HepG2 (cell line): Measurements from ENCODE around the gene GPR83. TPM values are rescaled to one million over a fixed set of nuclear protein-coding genes. Genes with fewer than 3 reads are reported as not detected.

Experiments
- ATAC-seq: fragments of 200-7000 bp; cut with Tn5 transposase; 3 replicates; pipeline ENCODE4 v1.9.1; 2020; ENCODE audit warnings: mild to moderate bottlenecking, moderate library complexity
- Bru-seq: library from RNA; stranded (reverse); fragments of 400-500 nt; gene quantifications from one replicate; lab custom pipeline; 2021; lab: Mats Ljungman, UMichigan
- BruChase-seq, 2 experiments: library from RNA; stranded (reverse); fragments of 400-500 nt; gene quantifications; one replicate each; lab custom pipeline; 2021; lab: Mats Ljungman, UMichigan
- BruUV-seq: library from RNA; stranded (reverse); fragments of 400-500 nt; replicated peaks from 2 replicates; lab custom pipeline; 2021; lab: Mats Ljungman, UMichigan
- CTCF ChIA-PET: fragments of 300-600 bp; formaldehyde crosslinking; extraction: SDS; loops from one replicate; lab custom pipeline; 2021; ENCODE audit warnings: low total read pairs, inconsistent platforms, low intra/inter-chr PET ratio; lab: Yijun Ruan, JAX
- POLR2A ChIA-PET: fragments of 350-600 bp; sonication (Branson Sonifier 250); formaldehyde crosslinking; loops from one replicate; lab custom pipeline; 2020; ENCODE audit warnings: antibody characterized with exemption, inconsistent platforms; lab: Yijun Ruan, JAX
- DNase-seq: peaks from one replicate; pipeline ENCODE4 v3.0.0-alpha.2; 2015; ENCODE audit warnings: low spot score
- FAIRE-seq: peaks from 3 replicates; lab custom pipeline; 2011; peaks lifted over from hg19 to GRCh38; lab: Jason Lieb, UNC
- H2AFZ ChIP-seq: one replicate; pipeline ENCODE4 v1.6.1; 2011; ENCODE audit warnings: low read length, inconsistent platforms
- H3K27ac ChIP-seq: fragments of 300-600 bp; 3 replicates; pipeline ENCODE4 v1.8.0; 2011; ENCODE audit warnings: mixed run types, mild to moderate bottlenecking, mixed read lengths, low read length, inconsistent platforms; ENCODE audit not compliant: insufficient read depth; ENCODE audit errors: extremely low read length
- H3K27me3 ChIP-seq, 2 experiments: fragments of 200-600 bp in 1 of 2; 2 replicates in 1 of 2; 3 replicates in 1 of 2; pipeline versions ENCODE4 v1.6.0 to v1.8.0; 2011; ENCODE audit warnings: low read length in 2 of 2, mild to moderate bottlenecking in 2 of 2, moderate library complexity in 2 of 2, inconsistent platforms in 1 of 2; ENCODE audit not compliant: insufficient read depth in 2 of 2, control insufficient read depth in 1 of 2
- H3K36me3 ChIP-seq, 2 experiments: fragments of 200-600 bp in 1 of 2; replicated peaks in 1 of 2; 2 replicates in 1 of 2; 3 replicates in 1 of 2; pipeline versions ENCODE4 v1.5.1 to v1.8.0; 2011; ENCODE audit warnings: low read length in 2 of 2, inconsistent platforms in 1 of 2; ENCODE audit not compliant: insufficient read depth in 2 of 2, control insufficient read depth in 1 of 2
- H3K4me1 ChIP-seq: 2 replicates; pipeline ENCODE4 v1.5.1; 2012; ENCODE audit warnings: low read length, inconsistent platforms; ENCODE audit not compliant: insufficient read depth
- H3K4me2 ChIP-seq: 2 replicates; pipeline ENCODE4 v1.6.0; 2011; ENCODE audit warnings: low read depth, low read length, inconsistent platforms
- H3K4me3 ChIP-seq, 3 experiments: fragments of 200-600 bp in 1 of 3; sonication (generic), shearing (Covaris generic) in 1 of 3; replicated peaks in 1 of 3; 2 replicates each; pipeline ENCODE4 v1.5.1; 2011 to 2016; ENCODE audit warnings: low read length in 3 of 3, inconsistent platforms in 2 of 3, low read depth in 2 of 3, mild to moderate bottlenecking in 2 of 3, control low read depth in 1 of 3, mixed read lengths in 1 of 3; ENCODE audit not compliant: insufficient read depth in 1 of 3
- H3K79me2 ChIP-seq: one replicate; pipeline ENCODE4 v1.6.1; 2011; ENCODE audit warnings: low read length, inconsistent platforms; ENCODE audit not compliant: insufficient read depth
- H3K9ac ChIP-seq: 2 replicates; pipeline ENCODE4 v1.6.0; 2011; ENCODE audit warnings: mild to moderate bottlenecking, low read depth, low read length, inconsistent platforms; ENCODE audit not compliant: insufficient read depth
- H3K9me3 ChIP-seq: 2 replicates; pipeline ENCODE4 v1.5.1; 2012; ENCODE audit warnings: mild to moderate bottlenecking, low read length
- H4K20me1 ChIP-seq: 2 replicates; pipeline ENCODE4 v1.6.0; 2011; ENCODE audit warnings: inconsistent platforms, mild to moderate bottlenecking, low read length, moderate library complexity; ENCODE audit not compliant: insufficient read depth
- AHDC1 ChIP-seq: sonication (generic); formaldehyde crosslinking; IDR thresholded peaks from 2 replicates; pipeline ENCODE4 v1.5.1; 2020; ENCODE audit warnings: mild to moderate bottlenecking, missing genetic modification reagents, borderline replicate concordance
- ATF1 ChIP-seq: IDR thresholded peaks from 2 replicates; pipeline ENCODE4 v1.6.1; 2016; ENCODE audit warnings: mild to moderate bottlenecking, control low read depth
- CC2D1A ChIP-seq: sonication (generic); formaldehyde crosslinking; IDR thresholded peaks from 2 replicates; pipeline ENCODE4 v1.8.1; 2023; ENCODE audit warnings: mild to moderate bottlenecking, missing genetic modification reagents
- CSRNP1 ChIP-seq: sonication (generic); formaldehyde crosslinking; IDR thresholded peaks from 2 replicates; pipeline ENCODE4 v1.8.1; 2023; ENCODE audit warnings: mild to moderate bottlenecking, missing genetic modification reagents
- ERF ChIP-seq: IDR thresholded peaks from 2 replicates; pipeline ENCODE4 v1.6.1; 2018; ENCODE audit warnings: missing biosample characterization, missing genetic modification reagents
- ETV5 ChIP-seq: IDR thresholded peaks from 2 replicates; pipeline ENCODE4 v1.6.1; 2018; ENCODE audit warnings: missing biosample characterization, missing genetic modification reagents, inconsistent platforms, borderline replicate concordance
- KDM5B ChIP-seq: sonication (generic); formaldehyde crosslinking; IDR thresholded peaks from 2 replicates; pipeline ENCODE4 v1.4.0; 2020; ENCODE audit warnings: missing genetic modification reagents, mild to moderate bottlenecking, borderline replicate concordance
- NBN ChIP-seq: fragments of 450-650 bp; conservative IDR thresholded peaks from 2 replicates; pipeline ENCODE4 v1.6.1; 2017
- ONECUT2 ChIP-seq: sonication (generic); formaldehyde crosslinking; IDR thresholded peaks from 2 replicates; pipeline ENCODE4 v1.4.0; 2020; ENCODE audit warnings: missing genetic modification reagents
- ZFY ChIP-seq: sonication (generic); formaldehyde crosslinking; IDR thresholded peaks from 2 replicates; pipeline ENCODE4 v1.4.0; 2020; ENCODE audit warnings: missing genetic modification reagents
- WGBS: methylation state at CpG from one replicate; pipeline ENCODE4 v1.1.6; 2017; ENCODE audit warnings: low lambda C conversion rate; 5-methylcytosine and 5-hydroxymethylcytosine counted together
- in situ Hi-C: cut with HindIII; loops from 2 replicates; pipeline ENCODE4 v1.10.0; 2017; ENCODE audit warnings: low pct_unique_long_range_greater_than_20kb; ENCODE audit not compliant: extremely low pct_ligation_motif_present
- intact Hi-C: fragments of 100-400 bp; cut with micrococcal nuclease; formaldehyde crosslinking; loops from one replicate; pipeline ENCODE4 v1.10.0; 2022; ENCODE audit not compliant: unreplicated experiment
- long read RNA-seq, 2 experiments: library from RNA in 1 of 2; library from polyadenylated mRNA in 1 of 2; stranded (forward) in 1 of 2; unstranded in 1 of 2; transcript quantifications; one replicate each; pipeline ENCODE4 v2.0.0, GENCODE V29; 2019 to 2022
- polyA minus RNA-seq, 3 experiments: library from RNA; depleted of rRNA, polyadenylated mRNA; stranded (reverse); fragments of >200 nt; gene quantifications; 2 replicates each; pipeline ENCODE4 v1.2.3, GENCODE V29; 2011; ENCODE audit warnings: low replicate concordance in 1 of 3
- polyA plus RNA-seq, 8 experiments: library from polyadenylated mRNA; depleted of rRNA in 3 of 8; stranded (reverse) in 7 of 8; unstranded in 1 of 8; fragments of >200 nt; fragmentation: Illumina TruSeq in 4 of 8; extraction: Trizol in 4 of 8; gene quantifications; 2 replicates each; pipeline versions ENCODE4 v1.2.1 to v1.2.3, GENCODE V29; 2011 to 2016; ENCODE audit warnings: low read depth in 4 of 8, missing spikeins in 1 of 8, mixed read lengths in 1 of 8; ENCODE audit not compliant: insufficient read depth in 1 of 8
- total RNA-seq, 5 experiments: library from RNA; depleted of rRNA; stranded (reverse); fragments of >200 nt; fragmentation: Illumina TruSeq; extraction: Trizol; gene quantifications; 2 replicates each; pipeline ENCODE4 v1.2.3, GENCODE V29; 2016; ENCODE audit warnings: low read depth in 1 of 5

The GPR83 gene
- 0.04 and 0.10 TPM in 2 replicates for total RNA-seq (2016; rRNA removed; fragmentation: Illumina TruSeq; extraction: Trizol)
- not detected in 2 replicates for total RNA-seq (2016; cell fraction: cytosol; rRNA removed; fragmentation: Illumina TruSeq; extraction: Trizol; ENCODE audit: low read depth)
- total RNA-seq (2016; cell fraction: insoluble cytoplasmic fraction; rRNA removed; fragmentation: Illumina TruSeq; extraction: Trizol): 0.04 TPM in 1 of 2 replicates, not detected in the other
- 0.06 TPM in 1 of 2 replicates, not detected in the other for total RNA-seq (2016; cell fraction: membrane; rRNA removed; fragmentation: Illumina TruSeq; extraction: Trizol)
- not detected in 2 replicates for total RNA-seq (2016; cell fraction: nucleus; rRNA removed; fragmentation: Illumina TruSeq; extraction: Trizol)
- polyA plus RNA-seq (2011; rRNA removed): 0.11 and 0.26 TPM in 2 replicates
- 0.13 and 0.22 TPM in 2 replicates for polyA plus RNA-seq (2011; cell fraction: cytosol; rRNA removed)
- polyA plus RNA-seq (2011; cell fraction: nucleus; rRNA removed): 0.13 and 0.40 TPM in 2 replicates
- 0.04 and 0.33 TPM in 2 replicates for polyA plus RNA-seq (2012)
- polyA plus RNA-seq (2016; cell fraction: cytosol; fragmentation: Illumina TruSeq; extraction: Trizol; ENCODE audit: low read depth): not detected in 2 replicates
- 0.08 TPM in 1 of 2 replicates, not detected in the other for polyA plus RNA-seq (2016; cell fraction: insoluble cytoplasmic fraction; fragmentation: Illumina TruSeq; extraction: Trizol; ENCODE audit: low read depth)
- polyA plus RNA-seq (2016; cell fraction: membrane; fragmentation: Illumina TruSeq; extraction: Trizol; ENCODE audit: low read depth): not detected in 2 replicates
- polyA plus RNA-seq (2016; cell fraction: nucleus; fragmentation: Illumina TruSeq; extraction: Trizol; ENCODE audit: insufficient read depth, low read depth): 0.24 and 0.26 TPM in 2 replicates
- 0.48 and 0.98 TPM in 2 replicates for polyA minus RNA-seq (2011; rRNA and poly(A)+ RNA removed; ENCODE audit: low replicate concordance)
- polyA minus RNA-seq (2011; cell fraction: cytosol; rRNA and poly(A)+ RNA removed): 0.30 TPM in 1 of 2 replicates, not detected in the other
- polyA minus RNA-seq (2011; cell fraction: nucleus; rRNA and poly(A)+ RNA removed): 0.26 and 0.50 TPM in 2 replicates
- Bru-seq, nascent RNA: percentile 21 among the genes with signal in this experiment
- BruChase-seq, experiment 1, labeled RNA remaining after a 6-hour chase: percentile 46 among the genes with signal in this experiment
- BruChase-seq, experiment 2, labeled RNA remaining after a 2-hour chase: percentile 44 among the genes with signal in this experiment
- long read RNA-seq, experiment 1: 0 reads
- long read RNA-seq, experiment 2, partial matches to known transcripts: 0 of 2 reads
- long read RNA-seq, experiment 2, other reads (novel, unspliced or antisense): 2 of 2 reads

- peak within 1 kb of the TSS; percentile 24; the same call in 1 of the 2 replicates for H3K9ac ChIP-seq
- DNase-seq (no peak), ATAC-seq (peak; percentile 68), FAIRE-seq (no peak)
- H3K4me3 ChIP-seq: peak within 1 kb of the TSS; percentile 39 to 60 (median 47)
- H3K36me3 ChIP-seq: no peaks in the 10 kb centered on the region
- H3K27ac ChIP-seq: no peak within 1 kb of the TSS
- no peaks in the 10 kb centered on the region for H3K79me2 ChIP-seq
- peaks cover 6 to 38% of the 10 kb centered on the region in 2 experiments; a peak in 3 of 5 replicates for H3K27me3 ChIP-seq
- BruUV-seq: no TSS peak
- WGBS: 40% methylated on average over 19 of the region's 73 CpGs
- peak within 1 kb of the TSS; percentile 68 for H3K4me2 ChIP-seq
- CTCF ChIA-PET: no interaction called here
- POLR2A ChIA-PET: no interaction called here
- H3K9me3 ChIP-seq: no peaks in the 10 kb centered on the region
- in situ Hi-C loops (loop anchor here (25.0 kb wide), 1 partner anchor 214 kb away; no protein-coding TSS in a partner anchor), intact Hi-C loops (no loop called here)
- H2AFZ ChIP-seq: no peak within 1 kb of the TSS
- H3K4me1 ChIP-seq: peaks cover 33% of the 10 kb centered on the region
- H4K20me1 ChIP-seq: no peaks in the 10 kb centered on the region
- no peak for TF ChIP-seq ONECUT2 (CRISPR knock-in tag)
- no peak for TF ChIP-seq ETV5 (CRISPR knock-in tag)
- TF ChIP-seq NBN: no peak
- TF ChIP-seq ERF (CRISPR knock-in tag): no peak
- TF ChIP-seq ZFY (CRISPR knock-in tag): no peak
- TF ChIP-seq AHDC1 (CRISPR knock-in tag): no peak
- TF ChIP-seq CC2D1A (CRISPR knock-in tag): no peak
- TF ChIP-seq KDM5B: 0 out of 2 replicates have a peak, but pooled peaks have one; percentile 22
- no peak for TF ChIP-seq ATF1
- 0 out of 2 replicates have a peak, but pooled peaks have one; percentile 30 for TF ChIP-seq CSRNP1 (CRISPR knock-in tag)
Measured at GRCh38 chr11:94400839-94401772, at the start of gene GPR83. Gene GPR83, minus strand, starts transcription at chr11:94401419. Its CDS starts 172 bp downstream, at chr11:94401247.
